Parathyroid adenoma (tissue), 2 donors: ENCODE results near the gene AKT2.

ENCODE experiments used
- H2AFZ ChIP-seq: fragments of 300-600 bp; sonication (generic); one replicate; pipeline ENCODE4 v1.7.0; 2017; ENCODE audit warnings: antibody characterized with exemption, mild to moderate bottlenecking
- H3K27ac ChIP-seq: fragments of 300-600 bp; sonication (generic); one replicate; pipeline ENCODE4 v1.7.0; 2017
- H3K27me3 ChIP-seq: fragments of 300-600 bp; sonication (generic); one replicate; pipeline ENCODE4 v1.7.0; 2017; ENCODE audit warnings: low read length; ENCODE audit not compliant: control insufficient read depth, insufficient read depth
- H3K36me3 ChIP-seq: fragments of 300-600 bp; sonication (generic); one replicate; pipeline ENCODE4 v1.7.0; 2017; ENCODE audit warnings: low read length; ENCODE audit not compliant: control insufficient read depth, insufficient read depth
- H3K4me1 ChIP-seq: fragments of 300-600 bp; sonication (generic); one replicate; pipeline ENCODE4 v1.7.0; 2017; ENCODE audit warnings: control low read depth
- H3K4me2 ChIP-seq: fragments of 300-600 bp; sonication (generic); one replicate; pipeline ENCODE4 v1.7.0; 2017; ENCODE audit warnings: low read length
- H3K4me3 ChIP-seq: fragments of 300-600 bp; sonication (generic); one replicate; pipeline ENCODE4 v1.7.0; 2017; ENCODE audit warnings: low read depth, low read length
- H3K79me2 ChIP-seq: fragments of 300-600 bp; sonication (generic); one replicate; pipeline ENCODE4 v1.7.0; 2017; ENCODE audit warnings: control low read depth
- H3K9ac ChIP-seq: fragments of 300-600 bp; sonication (generic); one replicate; pipeline ENCODE4 v1.7.0; 2017; ENCODE audit warnings: mild to moderate bottlenecking
- H3K9me3 ChIP-seq: fragments of 300-600 bp; sonication (generic); one replicate; pipeline ENCODE4 v1.7.0; 2017; ENCODE audit warnings: low read length; ENCODE audit not compliant: control insufficient read depth
- CTCF ChIP-seq: fragments of 300-600 bp; sonication (generic); IDR thresholded peaks from one replicate; pipeline ENCODE4 v1.7.0; 2017; ENCODE audit warnings: antibody characterized with exemption, mild to moderate bottlenecking
- donor health status: primary hyperparathyroidism.

Gene AKT2

GRCh38 chr19:40320558-40320935 lies 35.4 kb upstream of the AKT2 start:
- Histone ChIP-seq H3K9ac (no peak overlapping the region), H3K4me2 (no peak overlapping the region), H3K4me3 (no peak overlapping the region), H3K27me3 (no peaks in the 10 kb centered on the region), H3K79me2 (no peaks in the 10 kb centered on the region), H2AFZ (no peak overlapping the region), H3K9me3 (no peaks in the 10 kb centered on the region), H3K4me1 (peaks cover 4% of the 10 kb centered on the region), H3K27ac (no peak overlapping the region), H3K36me3 (no peaks in the 10 kb centered on the region)
- TF ChIP-seq CTCF, result no peak

GRCh38 chr19:40317338-40317737 lies 32.2 kb upstream of the AKT2 start:
- H3K4me1 ChIP-seq, result peaks cover 4% of the 10 kb centered on the region

GRCh38 chr19:40315812-40316470 lies 30.8 kb upstream of the AKT2 start:
- Histone ChIP-seq H3K9me3 (no peaks in the 10 kb centered on the region), H2AFZ (no peak overlapping the region), H3K4me1 (peaks cover 4% of the 10 kb centered on the region), H3K4me2 (no peak overlapping the region), H3K4me3 (no peak overlapping the region), H3K27ac (peak overlapping the region; percentile 1), H3K79me2 (no peaks in the 10 kb centered on the region), H3K27me3 (no peaks in the 10 kb centered on the region), H3K9ac (no peak overlapping the region), H3K36me3 (no peaks in the 10 kb centered on the region)
- no peak for TF ChIP-seq CTCF

More at GRCh38 chr19:40317338-40317737, 32.2 kb upstream of the AKT2 start:
- Histone ChIP-seq H3K79me2 (no peaks in the 10 kb centered on the region), H3K9ac (no peak overlapping the region), H3K9me3 (no peaks in the 10 kb centered on the region), H3K27ac (no peak overlapping the region), H2AFZ (no peak overlapping the region), H3K36me3 (no peaks in the 10 kb centered on the region), H3K4me2 (no peak overlapping the region), H3K27me3 (no peaks in the 10 kb centered on the region), H3K4me3 (no peak overlapping the region)
- TF ChIP-seq CTCF, result no peak

GRCh38 chr19:40314656-40315055 lies 29.5 kb upstream of the AKT2 start:
- no peak overlapping the region for H3K27ac ChIP-seq
- no peaks in the 10 kb centered on the region for H3K79me2 ChIP-seq
- no peak for TF ChIP-seq CTCF
- no peaks in the 10 kb centered on the region for H3K9me3 ChIP-seq
- H3K27me3 ChIP-seq, result no peaks in the 10 kb centered on the region
- no peak overlapping the region for H3K9ac ChIP-seq
- H3K4me2 ChIP-seq, result no peak overlapping the region
- H2AFZ ChIP-seq, result no peak overlapping the region
- H3K36me3 ChIP-seq, result no peaks in the 10 kb centered on the region
- no peak overlapping the region for H3K4me3 ChIP-seq
- H3K4me1 ChIP-seq, result peaks cover 4% of the 10 kb centered on the region
